ENCODE results near the gene ANO6. TPM values are rescaled to one million over a fixed set of nuclear protein-coding genes. Genes with fewer than 3 reads are reported as not detected.

Gene ANO6
- total RNA-seq, 1 experiment from 2014 or later, result 59.3 TPM

DNA sequence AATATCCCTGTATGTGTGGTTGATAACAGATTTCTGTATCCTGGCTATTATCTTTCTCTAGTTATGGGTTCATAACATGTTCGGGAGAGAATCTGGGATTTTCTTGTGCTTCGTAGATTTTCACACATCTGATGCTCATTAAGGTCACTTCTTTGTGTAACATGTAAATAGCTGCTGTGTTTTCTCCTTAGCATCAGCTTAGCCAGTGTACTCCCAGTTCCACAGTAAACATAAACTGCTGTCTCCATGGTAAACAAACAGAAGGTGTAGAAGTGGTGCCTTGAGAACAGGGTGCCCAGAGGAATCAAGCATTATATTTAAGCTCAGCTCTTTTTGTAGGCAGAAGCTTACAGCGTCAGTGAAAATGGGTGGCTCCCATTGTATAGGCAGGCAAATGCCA is 88.0 kb downstream of the ANO6 start:
- H3K4me1 ChIP-seq (ENCODE audit: insufficient read depth, low read length, poor library complexity, severe bottlenecking), result peaks cover 19% of the 10 kb centered on the region
- no TSS peak for BruUV-seq (replicated peaks)
- no peak for DNase-seq (ENCODE audit: low spot score)
- POLR2A ChIA-PET (ENCODE audit: low non-redundant PET), result no interaction called here
- H3K9me3 ChIP-seq (ENCODE audit: low read depth, low read length, poor library complexity, severe bottlenecking), result no peaks in the 10 kb centered on the region
- CTCF ChIA-PET, result no interaction called here
- intact Hi-C loops (cut with micrococcal nuclease; ENCODE audit: unreplicated experiment), result no loop called here
- no peak overlapping the region for H3K27ac ChIP-seq (ENCODE audit: low read depth, low read length, poor library complexity, severe bottlenecking)
- no peaks in the 10 kb centered on the region for H3K36me3 ChIP-seq (ENCODE audit: insufficient read depth, low read length, poor library complexity, severe bottlenecking)
- H3K27me3 ChIP-seq (replicated peaks; ENCODE audit: insufficient read depth, low read depth, low read length, poor library complexity), result no peaks in the 10 kb centered on the region
- TF ChIP-seq EZH2 (IDR thresholded peaks at IDR 0.05; ENCODE audit: borderline replicate concordance, low read depth, low read length, poor library complexity, severe bottlenecking), result no peak
- TF ChIP-seq, protein P1, sequence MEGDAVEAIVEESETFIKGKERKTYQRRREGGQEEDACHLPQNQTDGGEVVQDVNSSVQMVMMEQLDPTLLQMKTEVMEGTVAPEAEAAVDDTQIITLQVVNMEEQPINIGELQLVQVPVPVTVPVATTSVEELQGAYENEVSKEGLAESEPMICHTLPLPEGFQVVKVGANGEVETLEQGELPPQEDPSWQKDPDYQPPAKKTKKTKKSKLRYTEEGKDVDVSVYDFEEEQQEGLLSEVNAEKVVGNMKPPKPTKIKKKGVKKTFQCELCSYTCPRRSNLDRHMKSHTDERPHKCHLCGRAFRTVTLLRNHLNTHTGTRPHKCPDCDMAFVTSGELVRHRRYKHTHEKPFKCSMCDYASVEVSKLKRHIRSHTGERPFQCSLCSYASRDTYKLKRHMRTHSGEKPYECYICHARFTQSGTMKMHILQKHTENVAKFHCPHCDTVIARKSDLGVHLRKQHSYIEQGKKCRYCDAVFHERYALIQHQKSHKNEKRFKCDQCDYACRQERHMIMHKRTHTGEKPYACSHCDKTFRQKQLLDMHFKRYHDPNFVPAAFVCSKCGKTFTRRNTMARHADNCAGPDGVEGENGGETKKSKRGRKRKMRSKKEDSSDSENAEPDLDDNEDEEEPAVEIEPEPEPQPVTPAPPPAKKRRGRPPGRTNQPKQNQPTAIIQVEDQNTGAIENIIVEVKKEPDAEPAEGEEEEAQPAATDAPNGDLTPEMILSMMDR (conservative IDR thresholded peaks at IDR 0.05; ENCODE audit: low read depth, low read length), result no peak
- no peak overlapping the region for H3K4me3 ChIP-seq (ENCODE audit: low read depth, low read length, poor library complexity, severe bottlenecking)

DNA sequence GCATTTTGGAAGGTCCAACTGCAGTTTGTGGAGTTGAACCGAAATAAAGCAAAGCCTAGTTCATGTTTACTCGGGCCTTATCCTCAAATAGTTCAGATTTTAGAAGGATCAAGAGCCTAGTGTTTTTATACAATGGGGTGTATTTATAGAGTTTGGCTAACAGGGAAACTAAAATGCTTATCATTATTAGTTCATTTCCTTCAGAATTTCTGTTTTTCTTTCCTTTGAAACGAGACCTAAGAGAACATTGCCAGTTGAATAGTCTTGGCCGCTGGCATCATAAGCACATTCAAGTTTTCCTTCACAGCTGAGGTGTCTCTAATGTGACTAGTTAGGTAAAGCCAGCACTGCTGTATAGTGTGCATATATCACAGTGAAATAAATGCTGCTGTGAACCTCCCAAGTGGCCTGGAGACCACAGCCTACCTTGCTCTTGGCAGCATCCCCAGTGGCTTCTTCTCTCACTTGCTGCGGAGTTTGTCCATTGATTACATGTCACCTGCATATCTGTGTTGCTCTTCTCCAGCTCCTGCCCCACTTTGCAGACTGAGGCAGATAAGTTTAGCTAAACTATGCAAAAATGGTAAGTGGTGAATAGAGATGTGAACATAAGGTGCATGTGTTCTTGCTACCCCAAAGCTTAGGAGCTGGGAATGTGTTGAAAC is 88.8 kb downstream of the ANO6 start:
- Histone ChIP-seq H3K4me3 (ENCODE audit: low read depth, low read length, poor library complexity, severe bottlenecking) (no peak overlapping the region), H3K9me3 (ENCODE audit: low read depth, low read length, poor library complexity, severe bottlenecking) (no peaks in the 10 kb centered on the region), H3K27me3 (replicated peaks; ENCODE audit: insufficient read depth, low read depth, low read length, poor library complexity) (no peaks in the 10 kb centered on the region), H3K27ac (ENCODE audit: low read depth, low read length, poor library complexity, severe bottlenecking) (no peak overlapping the region), H3K36me3 (ENCODE audit: insufficient read depth, low read length, poor library complexity, severe bottlenecking) (no peaks in the 10 kb centered on the region), H3K4me1 (ENCODE audit: insufficient read depth, low read length, poor library complexity, severe bottlenecking) (peaks cover 16% of the 10 kb centered on the region)
- intact Hi-C loops (cut with micrococcal nuclease; ENCODE audit: unreplicated experiment), result no loop called here
- no TSS peak for BruUV-seq (replicated peaks)
- no peak for TF ChIP-seq EZH2 (IDR thresholded peaks at IDR 0.05; ENCODE audit: borderline replicate concordance, low read depth, low read length, poor library complexity, severe bottlenecking)
- TF ChIP-seq, protein P1 (conservative IDR thresholded peaks at IDR 0.05; ENCODE audit: low read depth, low read length), result no peak
- DNase-seq (ENCODE audit: low spot score), result no peak
- ChIA-PET CTCF (no interaction called here), POLR2A (ENCODE audit: low non-redundant PET) (no interaction called here)

DNA sequence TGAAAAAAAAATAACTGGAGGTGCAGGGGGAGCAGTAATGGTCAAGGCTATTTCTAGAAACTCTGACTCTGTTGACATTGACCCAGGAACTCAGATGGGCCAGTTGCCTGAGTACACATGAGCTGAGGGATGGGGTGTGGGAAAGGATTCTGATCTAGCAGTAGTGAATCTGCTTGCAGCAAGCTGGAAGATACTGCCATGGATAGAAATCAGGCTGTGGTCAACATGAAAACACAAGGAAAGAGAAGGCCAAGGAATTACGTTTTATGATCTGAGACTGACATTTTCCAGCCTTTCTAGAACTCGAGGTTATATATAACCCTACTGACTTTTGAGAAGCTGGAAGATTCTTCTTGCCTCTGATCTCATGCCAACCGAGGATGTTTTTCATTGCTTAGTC is 90.0 kb downstream of the ANO6 start:
- BruUV-seq (replicated peaks), result no TSS peak
- Histone ChIP-seq H3K4me1 (ENCODE audit: insufficient read depth, low read length, poor library complexity, severe bottlenecking) (peaks cover 16% of the 10 kb centered on the region), H3K36me3 (ENCODE audit: insufficient read depth, low read length, poor library complexity, severe bottlenecking) (no peaks in the 10 kb centered on the region), H3K27me3 (replicated peaks; ENCODE audit: insufficient read depth, low read depth, low read length, poor library complexity) (no peaks in the 10 kb centered on the region), H3K4me3 (ENCODE audit: low read depth, low read length, poor library complexity, severe bottlenecking) (no peak overlapping the region), H3K27ac (ENCODE audit: low read depth, low read length, poor library complexity, severe bottlenecking) (no peak overlapping the region), H3K9me3 (ENCODE audit: low read depth, low read length, poor library complexity, severe bottlenecking) (no peaks in the 10 kb centered on the region)
- intact Hi-C loops (cut with micrococcal nuclease; ENCODE audit: unreplicated experiment), result no loop called here
- ChIA-PET CTCF (no interaction called here), POLR2A (ENCODE audit: low non-redundant PET) (no interaction called here)
- no peak for DNase-seq (ENCODE audit: low spot score)
- TF ChIP-seq EZH2 (IDR thresholded peaks at IDR 0.05; ENCODE audit: borderline replicate concordance, low read depth, low read length, poor library complexity, severe bottlenecking), result no peak
- TF ChIP-seq, protein P1 (conservative IDR thresholded peaks at IDR 0.05; ENCODE audit: low read depth, low read length), result no peak
